ENCODE results near the gene UROS. TPM values are rescaled to one million over a fixed set of nuclear protein-coding genes. Genes with fewer than 3 reads are reported as not detected.

UROS gene
- total RNA-seq, 1 donor from 2014 or later: 75.2 TPM

Small RNA genes lying within 50 kb of the gene (microRNA-seq; reads per million reads assigned to microRNA genes)
- not detected for gene MIR4484 (ENCODE audit: borderline number of aligned reads)

Other genes starting within 250 kb of the UROS start
- not detected for gene TEX36, start 140.1 kb downstream of the UROS start, total RNA-seq
- 9.9 TPM for gene EDRF1, start 103.5 kb downstream of the UROS start, total RNA-seq
- not detected for gene MMP21, start 47.4 kb downstream of the UROS start, total RNA-seq
- 43.4 TPM for gene BCCIP, start 288 bp upstream of the UROS start, total RNA-seq
- gene DHX32, start 58.0 kb upstream of the UROS start, total RNA-seq: 48.1 TPM
- 0.35 TPM for gene FANK1, start 73.3 kb upstream of the UROS start, total RNA-seq